Superior temporal gyrus (tissue), 1 donor: ENCODE measurements around the gene KCNJ18.
"Not testable (repeated sequence)": the region's sequence is repeated elsewhere in the genome, so short reads cannot be mapped to it uniquely, and the experiment has no call there.

Source experiments
- DNase-seq: peaks from one replicate; pipeline ENCODE4 v3.0.0-alpha.2; 2016; ENCODE audit errors: extremely low spot score

Gene KCNJ18

DNA sequence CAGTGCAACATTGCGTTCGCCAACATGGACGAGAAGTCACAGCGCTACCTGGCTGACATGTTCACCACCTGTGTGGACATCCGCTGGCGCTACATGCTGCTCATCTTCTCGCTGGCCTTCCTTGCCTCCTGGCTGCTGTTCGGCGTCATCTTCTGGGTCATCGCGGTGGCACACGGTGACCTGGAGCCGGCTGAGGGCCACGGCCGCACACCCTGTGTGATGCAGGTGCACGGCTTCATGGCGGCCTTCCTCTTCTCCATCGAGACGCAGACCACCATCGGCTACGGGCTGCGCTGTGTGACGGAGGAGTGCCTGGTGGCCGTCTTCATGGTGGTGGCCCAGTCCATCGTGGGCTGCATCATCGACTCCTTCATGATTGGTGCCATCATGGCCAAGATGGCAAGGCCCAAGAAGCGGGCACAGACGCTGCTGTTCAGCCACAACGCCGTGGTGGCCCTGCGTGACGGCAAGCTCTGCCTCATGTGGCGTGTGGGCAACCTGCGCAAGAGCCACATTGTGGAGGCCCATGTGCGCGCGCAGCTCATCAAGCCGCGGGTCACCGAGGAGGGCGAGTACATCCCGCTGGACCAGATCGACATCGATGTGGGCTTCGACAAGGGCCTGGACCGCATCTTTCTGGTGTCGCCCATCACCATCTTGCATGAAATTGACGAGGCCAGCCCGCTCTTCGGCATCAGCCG, 10.8 kb downstream of the KCNJ18 start:
- not testable (repeated sequence) for DNase-seq

DNA sequence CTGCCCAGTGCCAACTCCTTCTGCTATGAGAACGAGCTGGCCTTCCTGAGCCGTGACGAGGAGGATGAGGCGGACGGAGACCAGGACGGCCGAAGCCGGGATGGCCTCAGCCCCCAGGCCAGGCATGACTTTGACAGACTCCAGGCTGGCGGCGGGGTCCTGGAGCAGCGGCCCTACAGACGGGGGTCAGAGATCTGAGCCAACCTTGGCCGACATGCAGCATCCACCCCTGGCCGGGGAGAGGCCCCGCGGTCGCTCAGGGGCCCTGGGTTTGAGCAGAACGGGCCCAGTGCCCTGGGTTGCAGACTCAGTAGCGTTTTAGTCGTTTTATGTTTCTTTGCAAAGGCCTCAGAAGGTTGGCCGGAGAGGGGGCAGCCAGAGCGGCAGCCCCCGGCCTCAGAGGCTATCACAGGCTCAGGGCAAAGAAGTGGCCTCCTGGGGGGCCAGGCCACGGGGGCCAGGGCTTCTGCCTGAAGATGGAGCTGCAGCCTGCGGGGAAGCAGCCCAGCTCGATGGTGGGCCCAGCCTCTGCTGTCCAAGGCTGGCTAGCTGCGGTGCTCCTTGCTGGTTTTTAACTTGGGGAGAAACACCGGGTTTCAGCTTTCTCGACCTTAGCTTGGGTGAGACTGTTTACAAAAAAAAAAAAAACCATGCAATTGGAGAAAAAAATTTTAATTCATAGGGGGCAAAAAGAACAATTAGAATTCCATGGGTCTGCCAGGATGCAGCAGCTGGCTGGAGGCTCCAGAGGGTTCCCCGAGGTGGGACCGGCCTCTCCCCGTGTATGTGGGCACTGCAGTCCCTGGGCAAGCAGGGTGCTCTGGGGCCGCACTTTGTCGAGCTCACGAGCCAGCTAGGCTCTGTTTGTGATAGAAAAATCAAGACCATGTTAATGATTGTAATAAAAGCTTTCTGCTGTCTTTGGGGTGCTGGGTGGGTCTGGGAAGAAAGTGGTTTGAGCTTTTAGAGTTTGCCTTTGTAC, 11.9 kb downstream of the KCNJ18 start:
- DNase-seq, result not testable (repeated sequence)

DNA sequence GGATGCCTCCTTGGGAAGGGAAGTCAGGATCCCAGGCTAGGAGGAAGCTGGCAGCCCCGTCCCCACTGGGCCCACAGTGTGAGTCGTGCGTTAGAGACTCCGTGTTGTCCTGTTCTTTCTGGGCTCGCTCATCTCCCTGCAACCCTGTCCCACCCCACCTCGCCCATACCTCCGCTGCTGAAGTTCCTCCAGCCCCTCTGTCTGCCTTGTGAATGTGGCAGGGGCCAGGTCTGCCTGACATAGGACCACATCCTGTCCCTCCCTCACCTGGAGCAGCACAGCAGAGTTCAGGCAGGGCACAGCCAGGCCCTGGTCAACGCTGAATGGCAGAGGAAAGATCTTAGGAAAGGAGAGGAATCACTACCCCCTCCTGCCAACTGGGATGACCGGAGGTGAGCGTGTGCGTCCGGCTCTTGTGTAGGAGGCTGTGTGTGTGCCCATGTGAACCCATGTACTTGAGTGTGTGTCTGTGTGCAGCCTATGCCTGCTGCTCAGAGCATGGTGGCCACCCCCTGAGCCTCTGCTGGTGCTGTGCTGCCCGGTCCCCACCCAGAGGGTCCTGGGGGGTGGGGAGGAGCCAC, 12.8 kb downstream of the KCNJ18 start:
- DNase-seq, result no peak

DNA sequence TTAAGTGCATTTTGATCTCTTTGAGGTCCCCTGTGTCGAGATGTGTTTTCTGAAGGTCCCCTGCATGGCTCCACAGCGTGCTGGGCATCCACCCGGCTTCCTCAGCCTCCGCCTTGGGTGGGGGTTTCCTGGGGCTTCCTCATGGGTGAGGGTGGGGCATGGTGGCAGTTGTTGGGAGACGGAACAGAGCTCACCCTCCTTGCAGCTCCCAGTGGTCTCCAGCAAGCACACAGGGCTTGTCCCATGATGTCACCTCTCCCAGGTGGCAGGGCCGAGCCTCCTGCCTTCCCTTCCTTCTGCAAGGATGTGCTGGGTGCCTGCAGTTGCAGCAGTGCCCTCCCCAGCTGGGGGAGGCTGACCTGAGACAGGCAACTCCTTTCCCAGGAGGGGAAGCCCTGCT, 13.4 kb downstream of the KCNJ18 start:
- DNase-seq, result not testable (repeated sequence)

DNA sequence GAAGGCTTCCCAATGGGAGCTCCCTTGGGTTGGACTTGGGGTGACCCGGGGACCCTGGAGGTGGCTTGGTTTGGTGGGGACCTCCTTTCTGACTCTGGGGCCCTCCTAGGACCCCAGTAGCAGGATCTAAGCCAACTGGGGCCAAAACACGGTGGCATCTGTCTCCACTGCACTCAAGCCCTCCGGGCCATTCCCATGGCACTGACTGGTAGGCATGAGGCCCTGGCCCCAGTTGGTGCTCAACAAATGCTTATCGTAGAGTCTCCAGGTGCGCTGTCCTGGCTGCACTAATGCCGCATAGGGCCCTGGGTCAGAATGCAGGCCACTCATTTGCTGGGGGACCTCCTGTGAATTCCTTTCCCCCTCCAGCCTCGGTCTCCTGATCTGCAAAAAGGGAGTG, 14.2 kb downstream of the KCNJ18 start:
- not testable (repeated sequence) for DNase-seq

DNA sequence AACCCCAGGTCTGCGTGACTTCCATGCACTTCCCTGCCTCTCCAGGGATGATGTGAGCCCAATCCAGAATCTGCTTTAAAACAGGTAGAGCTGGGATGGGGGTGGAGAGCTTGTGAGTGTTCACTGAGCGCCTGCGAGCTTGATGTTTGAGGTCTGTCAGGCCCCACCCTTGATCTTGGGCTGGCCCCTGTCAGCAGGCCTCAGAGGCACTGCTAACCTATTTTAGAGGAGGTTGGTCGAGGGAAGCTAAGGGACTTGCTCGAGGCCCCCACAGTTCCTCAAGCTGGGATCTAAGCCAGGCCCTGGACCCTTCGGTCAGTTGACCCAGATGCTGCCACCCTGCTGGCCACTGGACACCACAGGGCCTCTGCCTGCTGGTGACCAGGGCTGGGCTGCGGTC, 14.8 kb downstream of the KCNJ18 start:
- not testable (repeated sequence) for DNase-seq

DNA sequence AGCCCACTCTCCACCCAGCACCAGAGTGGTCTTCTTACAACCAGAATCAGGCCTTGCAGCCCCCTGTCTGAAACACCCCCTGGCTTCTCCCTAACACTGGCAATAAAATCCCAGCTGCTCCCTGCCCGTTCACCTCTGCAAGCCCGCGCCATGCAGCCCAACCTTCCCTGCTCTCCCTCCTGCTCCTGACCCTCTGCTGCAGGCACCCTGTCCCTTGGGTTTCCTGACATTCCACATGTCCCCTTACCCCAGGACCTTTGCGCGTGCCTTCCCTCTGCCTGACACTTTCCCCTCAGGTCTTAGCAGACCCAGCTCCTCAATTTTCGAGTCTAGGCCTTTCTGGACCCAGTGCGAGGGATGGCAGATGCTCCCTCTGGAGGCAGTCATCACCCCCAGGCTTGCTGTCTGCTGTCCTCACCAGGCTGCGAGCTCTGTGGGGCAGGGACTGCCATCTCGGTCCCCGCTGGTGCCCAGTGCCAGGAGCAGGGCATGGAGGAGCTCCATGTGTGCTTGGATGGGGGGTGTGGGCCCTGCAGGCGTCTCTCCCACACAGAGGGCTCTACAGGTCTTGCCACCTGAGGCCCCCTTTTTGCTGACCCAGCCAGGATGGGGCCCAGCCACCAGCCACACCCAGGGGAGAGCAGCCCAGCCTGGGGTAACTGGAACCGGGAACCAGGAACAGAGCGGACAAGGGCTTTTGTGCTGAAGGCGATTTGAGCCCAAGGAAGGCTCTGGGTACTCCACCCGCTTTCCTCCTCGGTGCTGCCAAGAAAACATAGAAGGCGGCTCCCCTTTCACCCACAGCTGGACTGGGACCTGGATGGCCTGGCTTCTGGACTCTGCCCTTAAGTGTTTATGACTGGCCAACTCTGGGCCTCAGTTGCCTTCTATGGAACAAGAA, 15.6 kb downstream of the KCNJ18 start:
- DNase-seq, result not testable (repeated sequence)

DNA sequence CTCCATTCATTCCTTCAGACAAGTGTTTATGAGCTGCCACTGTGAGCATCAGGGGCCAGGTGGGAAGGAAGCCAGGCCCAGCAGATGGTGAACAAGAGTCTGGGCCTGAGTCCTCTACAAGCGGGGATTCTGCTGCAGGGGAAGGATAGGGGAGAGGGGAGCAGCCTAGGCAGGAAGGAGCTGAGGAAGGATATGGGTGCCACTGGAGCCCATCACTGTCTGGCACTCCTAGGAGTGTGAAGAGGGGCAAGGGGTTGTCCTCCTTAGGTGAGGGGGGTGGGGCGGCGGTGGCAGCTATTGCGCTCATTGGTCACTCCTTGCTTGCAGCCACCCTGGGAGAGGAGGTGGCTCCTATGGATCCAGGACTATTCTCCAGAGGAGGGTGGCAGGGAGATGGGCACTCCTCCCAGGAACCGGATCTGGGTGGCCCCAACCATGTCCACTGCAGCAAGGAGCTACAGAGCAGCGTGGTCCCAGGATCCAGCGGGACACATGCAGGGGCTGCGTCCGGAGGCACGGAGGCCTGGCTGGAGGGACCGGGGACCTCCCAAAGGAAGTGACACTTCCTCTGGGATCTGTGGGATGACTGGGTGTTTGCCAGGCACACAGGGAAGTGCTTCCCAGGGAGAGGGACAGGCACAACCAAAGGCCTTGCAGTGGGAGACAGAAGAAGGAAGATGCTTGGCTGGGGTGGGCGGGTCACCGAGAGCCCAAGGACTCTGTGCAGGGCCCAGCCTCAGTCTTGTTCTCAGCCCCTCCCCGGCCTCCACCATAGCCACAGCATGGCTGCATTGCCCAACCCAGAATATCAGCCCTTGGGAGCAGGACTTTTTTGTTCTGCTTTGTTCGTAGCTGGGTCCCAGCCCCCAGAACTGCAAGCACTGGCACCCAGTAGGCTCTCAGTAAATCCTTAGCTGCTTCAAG, 16.6 kb downstream of the KCNJ18 start:
- not testable (repeated sequence) for DNase-seq

DNA sequence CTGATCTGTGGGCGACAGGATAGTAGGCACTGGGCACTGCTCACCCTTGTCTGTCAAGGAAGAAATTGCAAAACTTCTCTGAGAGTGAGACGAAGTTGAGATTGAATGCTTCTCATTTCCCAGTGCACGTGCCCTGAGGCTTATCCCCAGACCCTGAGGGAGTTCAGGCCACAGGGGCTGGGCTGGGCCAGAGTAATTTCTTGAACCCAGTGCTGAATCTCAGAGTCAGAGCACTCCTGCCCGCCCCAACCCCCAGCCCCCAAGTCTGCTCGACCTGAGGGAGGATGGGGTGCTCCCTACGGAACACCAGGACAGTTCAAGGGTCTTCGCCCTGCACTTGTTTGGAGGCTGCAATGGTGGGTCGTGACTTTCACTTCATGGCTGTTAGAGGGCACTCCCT, 17.7 kb downstream of the KCNJ18 start:
- not testable (repeated sequence) for DNase-seq

DNA sequence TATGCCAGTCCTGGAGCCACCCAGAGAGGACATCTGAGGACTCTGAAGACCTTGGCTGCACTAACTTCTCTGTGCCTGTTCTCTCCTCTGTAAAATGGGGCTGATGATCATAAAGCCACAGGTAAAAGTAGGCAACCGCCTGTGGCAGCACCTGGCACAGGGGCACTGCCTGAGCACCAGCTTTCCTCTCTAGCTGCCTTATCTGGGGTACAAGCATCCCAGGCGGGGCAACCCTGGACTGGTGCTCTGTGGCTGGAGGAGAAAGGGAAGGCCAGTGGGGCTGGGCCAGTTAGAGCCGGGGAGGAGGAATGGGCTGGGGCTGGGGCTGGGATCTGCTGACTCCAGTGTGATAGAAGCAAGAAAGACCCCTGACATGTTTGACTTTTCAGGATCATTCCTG, 18.2 kb downstream of the KCNJ18 start:
- not testable (repeated sequence) for DNase-seq

DNA sequence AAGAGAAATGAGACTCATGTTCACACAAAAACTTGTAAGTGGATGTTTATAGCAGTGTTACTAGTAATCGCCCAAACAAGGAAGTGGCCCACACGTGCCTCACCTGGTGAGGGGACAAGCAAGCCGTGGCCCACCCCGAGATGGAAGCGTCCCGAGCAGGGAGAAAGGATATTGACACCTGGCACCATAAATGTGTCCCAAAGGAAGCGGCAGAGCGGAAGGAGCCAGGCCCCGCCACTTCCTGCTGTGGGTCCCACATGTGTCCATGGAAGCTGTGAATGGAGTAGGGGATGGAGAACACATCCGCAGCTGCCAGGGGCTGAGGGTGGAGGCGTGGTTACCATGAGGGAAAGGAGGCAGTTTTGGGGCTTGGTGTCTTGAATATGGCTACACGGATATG, 18.9 kb downstream of the KCNJ18 start:
- no peak for DNase-seq

DNA sequence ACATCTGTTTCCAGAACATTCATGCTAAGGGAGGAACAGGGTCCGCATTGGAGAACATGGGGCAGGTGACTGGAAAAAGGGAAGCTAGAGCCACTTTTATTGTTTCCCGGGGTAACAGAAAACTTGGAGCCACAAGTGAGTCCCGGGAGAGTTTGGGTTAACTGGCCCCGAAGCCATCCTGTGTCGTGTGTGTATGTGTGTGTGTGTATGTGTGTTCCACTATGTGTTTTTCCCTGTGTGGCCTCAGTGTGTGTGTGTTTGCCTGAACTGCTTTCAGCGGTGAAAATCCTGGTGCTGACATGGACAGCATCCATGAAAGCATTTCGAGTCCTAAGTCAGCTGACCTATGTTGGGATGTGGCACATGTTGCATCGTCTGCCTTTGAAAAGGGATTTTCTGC, 20.7 kb downstream of the KCNJ18 start:
- DNase-seq, result not testable (repeated sequence)

DNA sequence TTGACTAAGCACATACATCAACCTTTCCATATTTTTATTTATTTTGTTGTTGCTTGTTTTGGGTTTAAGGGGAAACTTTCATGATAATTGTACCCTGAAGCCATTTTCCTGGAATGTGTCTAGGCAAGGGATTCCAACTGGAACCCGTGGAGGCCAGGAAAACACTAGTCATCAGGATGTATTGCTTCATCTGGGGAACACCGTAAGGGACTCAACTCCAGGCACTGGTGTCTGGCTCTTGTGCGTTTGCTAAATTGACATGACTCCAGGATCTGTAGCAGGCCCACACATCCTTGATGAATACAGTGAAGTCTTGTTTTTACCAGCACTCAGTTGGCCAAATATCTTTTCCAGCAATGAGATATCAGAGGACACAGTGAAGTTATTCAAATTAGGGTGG, 21.3 kb downstream of the KCNJ18 start:
- not testable (repeated sequence) for DNase-seq

DNA sequence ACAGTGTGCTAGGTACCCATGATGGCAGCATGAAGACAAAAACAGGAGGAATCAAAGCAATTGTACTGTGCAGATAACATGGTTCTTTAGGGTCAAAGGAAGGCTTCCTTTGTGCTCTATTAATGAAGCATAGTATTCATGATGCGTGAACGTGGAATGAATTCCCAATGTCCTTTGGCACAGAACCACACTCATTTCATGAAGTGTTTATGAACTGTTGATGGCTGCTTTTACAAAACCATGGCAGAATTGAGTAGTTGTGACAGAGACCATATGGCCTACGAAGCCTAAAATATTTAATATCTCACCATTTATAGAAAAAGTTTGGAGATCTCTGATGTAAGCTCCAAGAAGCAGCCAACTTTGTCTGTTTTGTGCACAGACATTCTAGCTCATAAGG, 22.4 kb downstream of the KCNJ18 start:
- DNase-seq, result not testable (repeated sequence)

DNA sequence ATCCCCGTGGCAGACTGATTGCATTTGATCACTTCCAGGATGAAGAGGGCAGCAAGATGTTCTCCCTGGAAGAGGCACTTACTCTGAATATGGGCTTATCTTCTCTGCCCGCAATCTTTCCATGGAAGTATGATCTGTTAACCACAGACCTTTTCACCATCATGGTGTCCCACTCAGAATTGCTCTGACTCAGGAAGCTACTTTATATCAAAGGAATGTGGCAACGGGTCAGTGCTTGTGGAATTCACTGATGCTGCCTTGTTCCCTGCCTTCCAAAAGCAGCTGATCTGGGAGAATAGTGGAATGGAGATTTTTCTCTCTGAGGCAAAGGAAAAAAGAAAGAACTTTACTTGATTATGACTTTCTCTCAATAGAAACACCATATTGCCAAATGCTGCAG, 23.6 kb downstream of the KCNJ18 start:
- DNase-seq, result not testable (repeated sequence)

DNA sequence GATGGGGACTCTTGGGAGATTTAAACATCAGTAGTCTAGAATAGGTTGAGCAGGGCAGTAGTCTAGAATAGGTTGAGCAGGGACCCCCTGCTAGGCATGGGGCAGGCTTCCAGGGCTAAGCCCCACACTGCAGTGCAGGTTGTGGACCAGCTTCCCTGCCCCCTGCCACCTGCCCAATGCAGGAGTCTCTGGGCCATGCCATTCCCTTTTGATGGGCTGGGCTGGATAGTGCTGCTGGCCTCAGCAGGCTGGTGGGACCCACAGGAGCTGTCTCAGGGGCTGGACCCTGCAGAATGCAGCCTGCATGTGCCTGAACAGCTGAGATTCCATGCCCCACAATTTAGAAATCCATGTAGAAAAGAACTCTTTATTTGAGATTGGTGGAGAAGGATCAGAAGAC, 26.6 kb downstream of the KCNJ18 start:
- not testable (repeated sequence) for DNase-seq

DNA sequence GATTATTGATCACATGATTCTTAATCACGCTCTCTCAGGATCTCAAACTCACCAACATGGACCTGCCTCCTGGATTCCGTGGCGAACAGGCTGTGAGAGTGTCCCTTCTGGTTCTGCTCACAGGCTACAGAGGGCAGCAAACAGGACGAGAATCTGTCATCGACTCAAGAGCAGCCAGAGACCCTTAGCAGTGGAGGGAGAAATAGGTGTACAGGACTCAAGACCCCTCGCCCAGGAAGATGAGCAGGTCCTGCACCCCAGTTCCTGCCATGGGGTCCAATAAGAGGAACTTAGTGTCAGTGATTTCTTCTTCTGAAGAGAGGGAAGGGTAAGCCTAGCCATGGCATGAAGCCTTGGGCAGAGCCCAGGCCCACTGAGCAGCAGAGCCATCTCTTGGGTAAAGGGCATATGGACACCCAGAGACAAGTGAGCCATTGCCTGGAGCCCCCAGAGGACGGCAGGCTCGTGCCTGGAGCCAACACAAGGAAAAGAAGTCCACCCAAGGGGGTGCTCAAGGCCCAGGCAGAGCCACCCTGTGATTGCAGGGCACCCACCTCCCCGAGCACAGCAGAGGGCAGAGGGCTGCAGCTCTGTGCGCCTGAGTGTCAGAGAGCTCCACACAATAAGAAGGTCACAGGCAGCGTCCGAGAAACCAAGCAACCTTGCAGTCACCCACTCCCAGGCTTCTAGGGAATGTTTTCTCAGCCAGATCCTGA, 27.3 kb downstream of the KCNJ18 start:
- not testable (repeated sequence) for DNase-seq

DNA sequence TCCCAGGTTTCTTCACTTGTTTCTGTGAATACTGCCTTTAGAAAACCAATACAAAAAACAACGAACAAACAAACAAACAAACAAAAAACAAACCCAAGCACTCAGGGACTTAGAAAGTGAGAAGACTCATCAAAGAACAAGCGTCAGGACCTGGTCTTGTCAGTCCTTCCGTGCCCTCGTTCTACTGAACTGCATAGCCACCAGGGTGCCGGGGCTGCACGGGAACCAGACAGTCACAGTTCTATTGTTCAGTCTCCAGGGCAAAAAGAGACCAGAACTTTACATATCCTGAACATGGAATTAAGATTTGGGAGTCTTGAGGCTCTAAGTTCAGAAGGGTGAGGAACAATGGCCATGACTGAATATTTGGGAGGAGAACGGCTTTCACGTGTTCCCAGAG, 28.2 kb downstream of the KCNJ18 start:
- not testable (repeated sequence) for DNase-seq

DNA sequence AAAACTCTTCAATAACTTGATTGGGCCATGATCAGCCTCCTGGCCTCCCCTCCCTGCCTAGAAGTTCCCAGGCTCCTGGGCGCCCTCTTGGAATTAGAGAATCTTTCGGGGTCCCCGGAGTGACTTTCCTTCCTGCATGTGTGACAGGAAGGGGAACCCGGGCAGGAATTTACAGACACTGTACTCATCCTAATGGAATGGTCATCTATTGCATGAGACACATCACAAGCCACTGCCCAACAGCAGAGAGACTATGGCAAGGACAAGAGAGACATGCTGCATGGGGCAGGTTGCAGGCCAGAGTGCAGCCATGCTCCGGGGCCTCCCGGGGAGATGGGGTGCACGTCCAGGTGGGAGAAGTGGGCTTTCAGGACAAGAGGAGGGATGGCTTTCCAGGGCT, 29.9 kb downstream of the KCNJ18 start:
- DNase-seq, result not testable (repeated sequence)
